Activated CD8-positive, alpha-beta memory T cell treated with anti-CD3 and anti-CD28 coated beads, Interleukin-2, amount 50 U/mL, for 4 hours (primary cell): ENCODE measurements around the gene LBH.

ENCODE experiments used
- DNase-seq: peaks from one replicate; pipeline ENCODE4 v3.0.0-alpha.2; 2020

LBH gene

GRCh38 chr2:30217644-30218337 is 13.5 kb upstream of the LBH start:
- no peak for DNase-seq

- DNase-seq = no peak
Measured at GRCh38 chr2:30218338-30218713, 13.0 kb upstream of the LBH start.

GRCh38 chr2:30218814-30219213 is 12.5 kb upstream of the LBH start:
- no peak for DNase-seq

GRCh38 chr2:30219886-30220875 is 11.2 kb upstream of the LBH start:
- no peak for DNase-seq

- no peak for DNase-seq
Measured at GRCh38 chr2:30221531-30221930, 9.8 kb upstream of the LBH start.

GRCh38 chr2:30222031-30222430 is 9.3 kb upstream of the LBH start:
- DNase-seq = no peak

- no peak for DNase-seq
Measured at GRCh38 chr2:30222636-30223360, 8.5 kb upstream of the LBH start.

GRCh38 chr2:30223413-30223874 is 7.9 kb upstream of the LBH start:
- DNase-seq = no peak

GRCh38 chr2:30224151-30224550 is 7.2 kb upstream of the LBH start:
- DNase-seq = no peak

- no peak for DNase-seq
Measured at GRCh38 chr2:30225131-30225762, 6.1 kb upstream of the LBH start.

GRCh38 chr2:30226144-30227032 is 4.9 kb upstream of the LBH start:
- no peak for DNase-seq

- DNase-seq = no peak
Measured at GRCh38 chr2:30229596-30229995, 1.7 kb upstream of the LBH start.

- peak; percentile 39 for DNase-seq
Measured at GRCh38 chr2:30230497-30231211, 680 bp upstream of the LBH start.

- peak; percentile 75 for DNase-seq
Measured at GRCh38 chr2:30231996-30232800, 864 bp downstream of the LBH start.

- peak; percentile 56 for DNase-seq
Measured at GRCh38 chr2:30232801-30233130, 1.4 kb downstream of the LBH start.

- no peak for DNase-seq
Measured at GRCh38 chr2:30233271-30234009, 2.1 kb downstream of the LBH start.

GRCh38 chr2:30234180-30234971 is 3.0 kb downstream of the LBH start:
- DNase-seq = peak; percentile 40

- peak; percentile 69 for DNase-seq
Measured at GRCh38 chr2:30235008-30235655, 3.8 kb downstream of the LBH start.
